ENCODE results near the gene CELA2B.

Gene CELA2B

DNA sequence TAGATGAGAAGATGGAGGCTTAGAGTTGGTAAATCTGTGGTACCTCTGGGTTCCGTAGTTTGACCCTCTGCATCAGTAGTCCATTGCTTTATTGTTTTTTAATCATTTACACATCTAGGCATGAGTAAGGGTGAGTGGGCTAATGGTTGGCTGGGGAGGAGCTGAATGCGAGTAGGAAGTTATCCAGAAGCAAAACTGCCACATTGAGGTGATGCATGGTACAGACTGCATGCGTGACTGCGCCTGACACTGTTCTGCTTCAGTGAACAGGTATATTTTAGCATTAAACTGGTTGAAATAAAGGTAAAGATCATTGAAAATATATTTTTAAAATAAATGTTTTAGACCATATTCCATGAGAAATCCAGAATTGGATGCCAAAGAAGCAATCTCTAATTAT is 55.1 kb downstream of the CELA2B start:
- no peak overlapping the region for H3K27ac ChIP-seq (ENCODE audit: poor library complexity, severe bottlenecking)
- peaks cover 48% of the 10 kb centered on the region for H3K36me3 ChIP-seq (ENCODE audit: low read depth)
- no peaks in the 10 kb centered on the region for H3K9me3 ChIP-seq (ENCODE audit: severe bottlenecking)
- no peaks in the 10 kb centered on the region for H3K27me3 ChIP-seq (ENCODE audit: insufficient read depth, poor library complexity, severe bottlenecking)
- ATAC-seq (ENCODE audit: low read depth) (no peak), DNase-seq (ENCODE audit: low spot score) (no peak)
- no peak overlapping the region for H3K4me3 ChIP-seq (ENCODE audit: severe bottlenecking)
- no peaks in the 10 kb centered on the region for H3K4me1 ChIP-seq (ENCODE audit: insufficient read depth, poor library complexity, severe bottlenecking)
- TF ChIP-seq, protein P1, sequence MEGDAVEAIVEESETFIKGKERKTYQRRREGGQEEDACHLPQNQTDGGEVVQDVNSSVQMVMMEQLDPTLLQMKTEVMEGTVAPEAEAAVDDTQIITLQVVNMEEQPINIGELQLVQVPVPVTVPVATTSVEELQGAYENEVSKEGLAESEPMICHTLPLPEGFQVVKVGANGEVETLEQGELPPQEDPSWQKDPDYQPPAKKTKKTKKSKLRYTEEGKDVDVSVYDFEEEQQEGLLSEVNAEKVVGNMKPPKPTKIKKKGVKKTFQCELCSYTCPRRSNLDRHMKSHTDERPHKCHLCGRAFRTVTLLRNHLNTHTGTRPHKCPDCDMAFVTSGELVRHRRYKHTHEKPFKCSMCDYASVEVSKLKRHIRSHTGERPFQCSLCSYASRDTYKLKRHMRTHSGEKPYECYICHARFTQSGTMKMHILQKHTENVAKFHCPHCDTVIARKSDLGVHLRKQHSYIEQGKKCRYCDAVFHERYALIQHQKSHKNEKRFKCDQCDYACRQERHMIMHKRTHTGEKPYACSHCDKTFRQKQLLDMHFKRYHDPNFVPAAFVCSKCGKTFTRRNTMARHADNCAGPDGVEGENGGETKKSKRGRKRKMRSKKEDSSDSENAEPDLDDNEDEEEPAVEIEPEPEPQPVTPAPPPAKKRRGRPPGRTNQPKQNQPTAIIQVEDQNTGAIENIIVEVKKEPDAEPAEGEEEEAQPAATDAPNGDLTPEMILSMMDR (IDR thresholded peaks at IDR 0.05; ENCODE audit: poor library complexity, severe bottlenecking): no peak

DNA sequence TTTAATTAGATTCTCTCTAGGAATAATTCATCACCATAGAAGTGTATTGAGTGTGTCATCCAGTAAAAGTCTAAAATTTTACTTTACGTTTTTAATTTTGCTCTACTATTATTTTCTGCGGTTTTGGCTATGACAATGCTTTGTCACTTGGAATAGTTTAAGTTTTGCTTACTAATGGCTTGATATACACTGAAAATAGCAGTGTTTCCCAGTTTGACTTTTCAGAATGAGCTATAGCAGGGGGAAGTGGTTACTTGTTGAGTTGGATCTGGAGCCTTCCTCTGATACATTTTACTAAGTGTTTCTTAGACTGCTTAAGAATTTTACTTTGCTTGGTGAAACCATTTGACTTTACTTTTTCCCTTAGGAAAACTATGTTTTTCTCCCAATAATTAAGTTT is 55.8 kb downstream of the CELA2B start:
- ATAC-seq (ENCODE audit: low read depth) (no peak), DNase-seq (ENCODE audit: low spot score) (no peak)
- Histone ChIP-seq H3K4me3 (ENCODE audit: severe bottlenecking) (no peak overlapping the region), H3K4me1 (ENCODE audit: insufficient read depth, poor library complexity, severe bottlenecking) (no peaks in the 10 kb centered on the region), H3K27ac (ENCODE audit: poor library complexity, severe bottlenecking) (no peak overlapping the region), H3K36me3 (ENCODE audit: low read depth) (peaks cover 55% of the 10 kb centered on the region), H3K9me3 (ENCODE audit: severe bottlenecking) (no peaks in the 10 kb centered on the region), H3K27me3 (ENCODE audit: insufficient read depth, poor library complexity, severe bottlenecking) (no peaks in the 10 kb centered on the region)
- TF ChIP-seq, protein P1 (IDR thresholded peaks at IDR 0.05; ENCODE audit: poor library complexity, severe bottlenecking): no peak

DNA sequence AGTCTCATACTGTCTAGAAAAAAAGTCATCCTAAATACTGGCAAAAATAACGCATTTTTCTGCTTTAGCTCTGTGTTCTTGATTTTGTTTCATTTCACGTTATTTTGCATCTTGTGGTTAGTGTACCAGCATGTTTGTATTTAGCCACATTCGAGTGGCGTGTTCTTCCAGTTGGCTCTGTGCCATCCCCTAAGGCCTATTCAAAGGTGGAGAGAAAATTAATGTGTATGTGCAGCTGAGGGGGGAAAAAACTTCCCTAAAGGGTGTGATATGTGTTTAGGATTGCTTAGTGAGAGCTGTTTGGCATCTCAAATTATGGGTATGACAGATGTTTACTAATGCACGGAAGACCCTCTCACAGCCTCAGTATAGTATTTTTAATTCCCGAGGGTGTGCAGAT is 62.9 kb downstream of the CELA2B start:
- no peak overlapping the region for H3K27ac ChIP-seq (ENCODE audit: poor library complexity, severe bottlenecking)
- TF ChIP-seq, protein P1 (IDR thresholded peaks at IDR 0.05; ENCODE audit: poor library complexity, severe bottlenecking): no peak
- no peak for ATAC-seq (ENCODE audit: low read depth)
- DNase-seq (ENCODE audit: low spot score): no peak
- no peaks in the 10 kb centered on the region for H3K4me1 ChIP-seq (ENCODE audit: insufficient read depth, poor library complexity, severe bottlenecking)
- no peak overlapping the region for H3K4me3 ChIP-seq (ENCODE audit: severe bottlenecking)
- peaks cover 67% of the 10 kb centered on the region for H3K36me3 ChIP-seq (ENCODE audit: low read depth)
- H3K9me3 ChIP-seq (ENCODE audit: severe bottlenecking): no peaks in the 10 kb centered on the region
- no peaks in the 10 kb centered on the region for H3K27me3 ChIP-seq (ENCODE audit: insufficient read depth, poor library complexity, severe bottlenecking)

DNA sequence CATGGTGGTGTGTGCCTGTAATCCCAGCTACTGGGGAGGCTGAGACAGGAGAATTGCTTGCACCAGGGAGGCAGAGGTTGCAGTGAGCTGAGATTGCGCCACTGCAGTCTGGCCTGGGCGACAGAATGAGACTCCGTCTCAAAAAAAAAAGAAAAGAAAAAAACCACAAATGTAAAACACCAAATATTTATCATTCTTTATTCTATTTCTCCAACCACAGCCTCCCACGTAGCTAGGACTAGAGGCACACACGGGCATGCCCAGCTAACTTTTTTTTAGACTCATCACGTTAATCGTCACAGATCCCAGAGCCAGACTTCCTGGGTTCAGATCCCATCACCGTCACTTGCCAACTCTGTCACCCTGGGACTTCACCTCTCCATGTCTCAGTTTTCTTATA is 64.3 kb downstream of the CELA2B start:
- peaks cover 66% of the 10 kb centered on the region for H3K36me3 ChIP-seq (ENCODE audit: low read depth)
- no peaks in the 10 kb centered on the region for H3K9me3 ChIP-seq (ENCODE audit: severe bottlenecking)
- DNase-seq (ENCODE audit: low spot score) (no peak), ATAC-seq (ENCODE audit: low read depth) (no peak)
- H3K27me3 ChIP-seq (ENCODE audit: insufficient read depth, poor library complexity, severe bottlenecking): no peaks in the 10 kb centered on the region
- no peak overlapping the region for H3K4me3 ChIP-seq (ENCODE audit: severe bottlenecking)
- TF ChIP-seq, protein P1 (IDR thresholded peaks at IDR 0.05; ENCODE audit: poor library complexity, severe bottlenecking): no peak
- no peaks in the 10 kb centered on the region for H3K4me1 ChIP-seq (ENCODE audit: insufficient read depth, poor library complexity, severe bottlenecking)
- H3K27ac ChIP-seq (ENCODE audit: poor library complexity, severe bottlenecking): no peak overlapping the region

Measured in RWPE2 (cell line).